HG02623 (cell line): ENCODE data around the gene DCAF12.
"Not testable (repeated sequence)": the region's sequence is repeated elsewhere in the genome, so short reads cannot be mapped to it uniquely, and the experiment has no call there.

Experiments
- ATAC-seq: cut with Tn5 transposase; IDR thresholded peaks from one replicate; pipeline ENCODE4 v1.9.1; 2021; ENCODE audit warnings: moderate library complexity; ENCODE audit not compliant: unreplicated experiment

The DCAF12 gene

GRCh38 chr9:34126207-34127034, at the start of gene DCAF12:
Gene DCAF12 (minus strand): TSS chr9:34126698. CDS start chr9:34126431, 267 bp downstream.
- peak; percentile 80 for ATAC-seq

DNA sequence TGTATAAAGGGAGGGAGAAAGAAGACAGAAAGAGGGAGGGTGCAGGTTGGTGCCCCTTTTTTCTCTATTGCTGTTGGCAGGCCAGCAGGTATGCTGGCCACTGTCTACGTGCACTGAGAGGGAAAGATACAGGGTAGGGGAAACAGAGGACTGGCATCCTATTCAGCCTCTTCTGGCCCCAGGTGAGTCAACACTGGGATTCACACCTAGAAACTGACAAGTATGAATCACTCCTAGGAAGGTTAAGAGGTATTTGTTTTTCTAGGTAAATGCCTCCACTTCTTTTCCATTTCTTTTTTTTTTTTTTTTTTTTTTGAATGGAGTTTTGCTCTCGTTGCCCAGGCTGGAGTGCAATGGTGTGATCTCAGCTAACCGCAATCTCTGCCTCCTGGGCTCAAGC, 49.6 kb upstream of the DCAF12 start:
- ATAC-seq, result no peak

DNA sequence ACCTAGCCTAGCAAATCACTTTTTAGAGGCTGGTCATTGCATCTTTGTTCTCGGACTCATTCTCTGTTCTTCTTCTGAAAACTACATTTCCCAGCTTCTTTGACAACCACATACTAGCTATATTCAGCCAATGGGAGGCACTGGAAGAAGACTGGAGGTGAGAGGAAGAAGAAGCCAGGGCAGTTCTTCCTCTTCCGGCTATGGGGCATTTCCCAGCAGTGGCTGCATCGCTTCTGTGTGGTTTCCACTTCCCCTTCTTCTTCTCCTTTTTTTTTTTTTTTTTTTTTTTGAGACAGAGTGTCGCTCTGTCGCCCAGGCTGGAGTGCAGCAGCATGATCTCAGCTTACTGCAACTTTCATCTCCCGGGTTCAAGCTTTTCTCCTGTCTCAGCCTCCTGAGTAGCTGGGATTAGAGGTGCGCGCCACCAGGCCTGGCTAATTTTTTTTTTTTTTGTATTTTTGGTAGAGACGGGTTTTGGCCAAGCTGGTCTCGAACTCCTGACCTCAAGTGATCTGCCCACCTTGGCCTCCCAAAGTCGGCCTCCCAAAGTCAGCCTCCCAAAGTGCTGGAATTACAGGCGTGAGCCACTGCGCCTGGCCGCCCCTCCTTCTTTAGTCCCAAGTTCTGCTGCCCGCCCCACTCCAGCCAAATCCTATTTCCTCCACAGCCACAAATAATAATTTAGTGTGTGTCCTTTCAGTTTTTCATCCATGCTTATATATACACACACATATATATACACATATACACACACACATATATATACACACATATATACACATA, 45.4 kb upstream of the DCAF12 start:
- peak; percentile 58 for ATAC-seq

DNA sequence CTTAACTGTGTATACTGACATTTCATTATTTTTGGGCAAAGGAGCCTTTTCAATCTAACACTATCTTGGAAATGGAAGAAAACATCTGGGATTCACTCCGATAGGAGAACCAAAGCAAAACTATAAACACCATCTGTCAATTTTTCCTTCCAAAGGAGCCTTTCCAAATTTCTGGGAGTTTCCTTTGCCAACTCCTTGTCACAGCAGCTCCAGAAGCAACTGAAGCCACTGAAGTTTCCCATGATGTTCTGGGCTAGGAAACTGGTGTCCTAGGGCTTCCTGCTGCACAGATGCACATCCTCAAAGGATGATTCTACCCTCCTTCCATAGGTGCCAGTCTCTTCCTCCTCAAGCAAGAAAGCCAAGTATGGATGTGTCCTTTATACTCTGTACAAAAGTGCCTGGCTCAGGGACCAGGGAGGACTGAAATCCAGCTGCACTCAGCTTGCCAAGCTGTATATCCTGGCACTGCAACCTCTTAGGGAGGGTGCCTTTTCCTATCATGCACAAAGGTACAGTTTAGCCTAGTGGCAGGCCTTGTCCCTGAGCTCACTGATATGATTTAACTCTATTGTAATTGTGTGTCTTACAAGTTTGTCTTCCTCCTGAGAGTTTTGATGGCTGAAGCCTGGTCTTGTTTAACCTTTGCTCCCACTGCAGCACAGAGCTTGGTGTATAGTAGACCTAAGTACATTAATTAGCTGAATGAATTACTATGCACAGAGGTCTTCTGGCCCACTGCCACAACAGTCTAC, 43.9 kb upstream of the DCAF12 start:
- no peak for ATAC-seq

DNA sequence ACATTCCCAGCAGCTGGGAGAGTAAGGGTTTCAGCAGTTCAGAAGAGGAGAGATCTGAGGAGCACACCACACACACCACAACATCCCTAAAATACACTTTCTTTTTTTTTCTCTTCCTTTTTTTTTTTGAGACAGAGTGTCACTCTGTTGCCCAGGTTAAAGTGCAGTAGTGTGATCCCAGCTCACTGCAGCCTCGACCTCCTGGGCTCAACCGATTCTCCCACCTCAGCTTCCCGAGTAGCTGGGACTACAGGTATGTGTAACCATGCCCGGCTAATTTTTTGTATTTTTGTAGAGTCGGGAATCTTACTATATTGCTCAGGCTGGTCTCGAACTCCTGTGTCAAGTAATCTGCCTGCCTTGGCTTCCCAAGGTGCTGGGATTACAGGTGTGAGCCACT, 42.6 kb upstream of the DCAF12 start:
- no peak for ATAC-seq

DNA sequence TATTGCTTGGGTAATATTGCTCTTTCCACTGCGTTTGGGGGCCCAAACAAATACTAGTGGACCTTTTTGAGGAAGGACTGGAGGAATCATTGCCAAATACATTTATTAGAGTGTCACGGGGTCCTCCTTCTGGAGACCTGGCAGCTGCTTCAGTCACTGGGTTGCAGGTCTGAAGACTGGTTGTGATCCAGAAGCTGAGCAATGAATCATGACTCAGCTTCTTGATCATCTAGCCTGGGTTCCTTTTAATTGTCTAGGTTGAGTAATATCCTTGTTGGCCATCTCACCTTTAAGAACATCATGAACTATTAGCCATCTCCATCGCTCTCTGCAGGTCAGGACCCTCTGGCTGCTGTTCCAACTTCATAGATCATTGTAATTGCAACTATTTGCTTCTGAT, 36.9 kb upstream of the DCAF12 start:
- ATAC-seq, result no peak

DNA sequence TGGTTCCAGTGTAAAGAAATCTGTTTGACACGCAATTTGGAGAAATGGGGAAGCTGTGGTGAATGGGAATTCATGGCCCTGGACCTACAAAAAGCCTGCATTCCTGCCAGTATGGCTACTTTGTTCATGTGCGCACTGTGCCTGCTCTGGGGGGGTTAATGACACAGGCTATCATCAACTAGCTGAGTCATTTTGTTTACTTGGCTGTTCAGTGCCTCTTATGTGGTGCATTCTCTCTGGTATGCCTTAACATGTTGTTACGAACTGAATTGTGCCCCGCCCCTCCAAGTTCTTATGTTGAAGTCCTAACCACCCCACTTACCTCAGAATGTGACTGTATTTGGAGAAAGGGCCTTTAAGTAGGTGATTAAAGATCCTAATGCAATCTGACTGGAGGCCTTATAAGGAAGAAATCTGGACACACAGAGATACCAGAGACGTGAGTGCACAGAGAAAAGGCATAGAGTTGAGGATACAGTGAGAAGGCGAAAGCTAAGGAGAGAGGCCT, 31.9 kb upstream of the DCAF12 start:
- no peak for ATAC-seq

DNA sequence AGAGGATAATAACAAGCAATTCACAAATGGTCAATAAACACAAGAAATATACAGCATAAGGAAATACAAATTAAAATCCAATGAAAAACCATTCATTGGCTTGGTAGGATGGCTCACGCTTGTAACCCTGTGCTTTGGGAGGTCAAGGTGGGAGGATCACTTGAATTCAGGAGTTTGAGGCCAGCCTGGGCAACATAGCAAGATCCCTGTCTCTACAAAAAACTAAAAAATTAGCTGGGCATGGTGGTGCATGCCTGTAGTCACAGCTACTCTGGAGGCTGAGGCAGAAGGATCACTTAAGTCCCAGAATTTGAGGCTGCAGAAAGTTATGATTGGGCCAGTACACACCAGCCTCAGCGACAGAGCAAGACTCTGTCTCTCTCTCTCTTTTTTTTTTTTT, 31.4 kb upstream of the DCAF12 start:
- no peak for ATAC-seq

DNA sequence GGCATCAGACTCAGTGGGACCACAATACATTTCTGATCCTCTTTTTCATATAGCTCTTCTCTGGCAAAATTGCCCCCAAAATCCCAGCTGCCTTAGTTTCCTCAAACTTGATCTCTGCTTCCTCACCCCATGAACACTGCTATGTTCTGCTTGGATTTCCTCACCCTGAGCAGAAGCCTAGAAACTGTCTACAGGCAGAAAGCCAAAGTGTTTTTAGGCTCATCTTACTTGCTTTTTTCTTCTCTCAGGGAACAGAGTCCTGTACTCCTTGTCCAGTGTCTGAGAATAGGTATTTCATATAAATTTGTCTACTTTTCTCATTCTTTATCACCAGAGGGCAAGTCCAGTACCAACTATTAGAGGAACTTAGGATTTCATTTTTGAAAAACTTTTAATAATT, 30.8 kb upstream of the DCAF12 start:
- ATAC-seq, result no peak

DNA sequence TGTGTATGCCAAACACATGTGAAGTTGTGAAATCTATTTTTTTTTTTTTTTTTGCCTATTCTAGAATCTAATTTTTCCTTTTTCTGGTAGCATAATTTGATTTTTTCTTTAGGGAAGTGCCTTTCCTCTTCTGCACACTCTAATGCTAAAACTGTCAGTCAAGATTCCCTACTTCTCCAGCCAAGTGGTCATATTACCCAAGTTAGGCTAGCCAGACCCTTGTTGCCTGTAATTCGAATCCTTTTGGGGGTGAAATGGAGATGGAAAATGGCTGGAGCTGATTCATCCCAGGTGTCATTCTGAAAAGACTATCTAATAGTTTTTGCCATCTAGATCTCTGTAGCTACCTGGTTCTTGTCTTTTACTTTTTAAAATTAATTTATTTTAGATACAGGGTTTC, 27.6 kb upstream of the DCAF12 start:
- no peak for ATAC-seq

GRCh38 chr9:34151398-34151797, 24.9 kb upstream of the DCAF12 start:
- no peak for ATAC-seq

GRCh38 chr9:34145165-34145564, 18.7 kb upstream of the DCAF12 start:
- ATAC-seq, result no peak

GRCh38 chr9:34143116-34143515, 16.6 kb upstream of the DCAF12 start:
- ATAC-seq, result no peak

GRCh38 chr9:34140853-34141252, 14.4 kb upstream of the DCAF12 start:
- no peak for ATAC-seq

DNA sequence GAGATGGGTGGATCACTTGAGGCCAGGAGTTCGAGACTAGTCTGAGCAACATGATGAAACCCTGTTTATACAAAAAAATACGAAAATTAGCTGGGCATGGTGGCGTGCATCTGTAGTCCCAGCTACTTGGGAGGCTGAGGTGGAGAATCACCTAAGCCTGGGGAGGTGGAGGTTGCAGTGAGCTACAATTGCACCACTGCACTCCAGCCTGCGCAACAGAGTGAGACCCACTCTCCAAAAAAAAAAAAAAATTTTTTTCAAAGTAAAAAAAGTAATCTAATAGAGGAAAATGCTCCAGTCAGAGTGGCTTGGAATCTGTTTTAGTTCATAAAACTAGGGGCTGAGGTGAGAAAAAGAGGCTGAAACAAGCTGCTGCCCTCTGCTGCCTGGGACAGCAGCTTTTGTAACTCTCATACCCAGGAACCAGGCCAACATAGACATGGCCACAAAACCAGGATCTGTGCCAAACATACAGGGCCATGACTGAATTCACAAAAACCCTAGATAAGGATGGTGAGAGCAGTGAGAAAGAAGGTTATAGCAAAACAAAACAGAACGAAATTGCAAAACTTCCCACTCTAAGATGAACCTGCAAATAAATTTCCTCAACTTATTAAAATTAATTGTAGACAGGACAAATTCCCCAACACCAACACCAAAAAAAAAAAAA, 13.1 kb upstream of the DCAF12 start:
- no peak for ATAC-seq

DNA sequence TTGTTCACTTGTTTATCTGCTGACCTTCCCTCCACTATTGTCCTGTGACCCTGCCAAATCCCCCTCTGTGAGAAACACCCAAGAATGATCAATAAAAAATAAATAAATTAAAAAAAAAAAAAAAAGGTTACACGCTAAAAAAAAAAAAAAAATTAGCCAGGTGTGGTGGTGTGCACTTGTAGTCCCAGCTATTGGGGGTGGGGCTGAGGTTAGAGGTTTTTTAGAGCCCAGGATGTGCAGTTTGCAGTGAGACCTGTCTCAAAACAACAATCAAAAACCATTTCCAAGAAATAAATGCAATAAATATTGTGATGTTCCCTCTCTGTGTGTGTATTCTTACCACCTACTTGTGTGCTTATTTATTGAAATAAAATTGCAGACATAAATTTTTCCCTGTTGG, 12.1 kb upstream of the DCAF12 start:
- not testable (repeated sequence) for ATAC-seq

- ATAC-seq, result no peak
Measured at GRCh38 chr9:34134521-34134920, 8.0 kb upstream of the DCAF12 start.

DNA sequence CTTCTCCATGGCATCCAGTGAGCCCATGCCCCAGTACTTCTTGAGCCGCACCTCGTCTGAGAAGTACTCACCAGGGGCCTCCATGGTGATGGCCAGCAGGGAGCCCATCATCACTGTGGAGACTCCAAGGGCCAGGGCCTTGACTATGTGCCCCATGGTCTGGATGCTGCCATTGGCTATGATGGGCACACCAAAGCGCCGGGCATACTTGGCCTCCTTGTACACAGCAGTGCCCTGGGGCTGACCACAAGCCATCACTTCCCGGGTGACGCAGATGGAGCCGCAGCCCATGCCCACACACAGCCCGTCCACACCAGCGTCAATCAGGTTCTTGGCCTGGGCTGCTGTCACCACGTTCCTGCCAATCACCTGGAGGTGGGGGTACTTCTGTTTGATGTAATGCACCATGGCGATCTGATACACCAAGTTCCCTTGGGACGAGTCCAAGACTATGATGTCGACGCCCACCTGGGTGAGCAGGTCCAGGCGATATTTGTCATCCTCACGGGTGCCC, 7.0 kb upstream of the DCAF12 start:
- ATAC-seq, result no peak

DNA sequence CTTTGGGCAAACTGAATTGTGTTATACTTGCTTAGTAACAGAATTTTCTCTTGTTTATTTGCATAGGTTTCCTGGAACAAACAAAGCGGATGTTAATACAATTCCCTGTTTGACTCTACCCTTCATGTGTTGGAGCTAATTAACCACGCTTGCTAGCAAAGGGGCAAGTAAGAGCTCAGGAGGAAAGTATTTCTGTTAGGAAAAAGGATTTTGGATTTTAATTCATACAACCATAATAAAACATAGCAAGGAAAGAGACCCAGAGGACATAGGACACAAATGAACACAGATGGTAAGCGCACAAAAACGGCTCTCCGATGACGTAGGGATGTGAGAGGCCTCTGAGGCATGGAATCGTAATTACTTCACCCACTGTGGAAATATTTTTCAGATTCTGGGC, 5.1 kb upstream of the DCAF12 start:
- ATAC-seq, result no peak
